Activated T-cell treated with anti-CD3 and anti-CD28 coated beads for 48 hours (primary cell): ENCODE results near the gene KCNQ5.

Experiments
- DNase-seq: peaks from one replicate; pipeline ENCODE4 v3.0.0-alpha.2; 2020; ENCODE audit warnings: low read depth

The KCNQ5 gene

GRCh38 chr6:72741083-72741482 is 119.2 kb downstream of the KCNQ5 start:
- DNase-seq, result no peak

GRCh38 chr6:72742001-72742673 is 120.3 kb downstream of the KCNQ5 start:
- no peak for DNase-seq

- DNase-seq, result no peak
Measured at GRCh38 chr6:72746276-72746675, 124.4 kb downstream of the KCNQ5 start.

- DNase-seq, result peak; percentile 10
Measured at GRCh38 chr6:72748759-72749158, 126.9 kb downstream of the KCNQ5 start.

GRCh38 chr6:72755752-72756151 is 133.9 kb downstream of the KCNQ5 start:
- no peak for DNase-seq

GRCh38 chr6:72757048-72757447 is 135.2 kb downstream of the KCNQ5 start:
- DNase-seq, result no peak

GRCh38 chr6:72757926-72758325 is 136.1 kb downstream of the KCNQ5 start:
- DNase-seq, result no peak

GRCh38 chr6:72758901-72759300 is 137.0 kb downstream of the KCNQ5 start:
- DNase-seq, result no peak

GRCh38 chr6:72760114-72760793 is 138.4 kb downstream of the KCNQ5 start:
- DNase-seq, result no peak

GRCh38 chr6:72761761-72762160 is 139.9 kb downstream of the KCNQ5 start:
- no peak for DNase-seq

- DNase-seq, result no peak
Measured at GRCh38 chr6:72769459-72770125, 147.7 kb downstream of the KCNQ5 start.

- no peak for DNase-seq
Measured at GRCh38 chr6:72770959-72771358, 149.1 kb downstream of the KCNQ5 start.

GRCh38 chr6:72776456-72776855 is 154.6 kb downstream of the KCNQ5 start:
- DNase-seq, result no peak

- no peak for DNase-seq
Measured at GRCh38 chr6:72781624-72782023, 159.8 kb downstream of the KCNQ5 start.

GRCh38 chr6:72783035-72783434 is 161.2 kb downstream of the KCNQ5 start:
- no peak for DNase-seq

- DNase-seq, result no peak
Measured at GRCh38 chr6:72783666-72784065, 161.8 kb downstream of the KCNQ5 start.

GRCh38 chr6:72784071-72784470 is 162.2 kb downstream of the KCNQ5 start:
- DNase-seq, result no peak

- no peak for DNase-seq
Measured at GRCh38 chr6:72784581-72784980, 162.7 kb downstream of the KCNQ5 start.

- no peak for DNase-seq
Measured at GRCh38 chr6:72787391-72788031, 165.6 kb downstream of the KCNQ5 start.

GRCh38 chr6:72788188-72788587 is 166.3 kb downstream of the KCNQ5 start:
- DNase-seq, result no peak

GRCh38 chr6:72789145-72789544 is 167.3 kb downstream of the KCNQ5 start:
- DNase-seq, result no peak

GRCh38 chr6:72792692-72793091 is 170.8 kb downstream of the KCNQ5 start:
- no peak for DNase-seq
